ENCODE measurements around the gene HTRA1. TPM values are rescaled to one million over a fixed set of nuclear protein-coding genes. Genes with fewer than 3 reads are reported as not detected.

Gene HTRA1
- 100 to 1,000 TPM; 116 to 347 (median 152) TPM for total RNA-seq

- intact Hi-C loops (cut with DNase I; ENCODE audit: low total_unique reads), result no loop called here
- peak; percentile 49 to 61 for DNase-seq (ENCODE audit: low spot score in 2 of 2)
- TF ChIP-seq POLR2AphosphoS5 (IDR thresholded peaks at IDR 0.05) (no peak), CTCF (IDR thresholded peaks at IDR 0.05) (no peak), POLR2A (IDR thresholded peaks at IDR 0.05) (no peak)
Observed at GRCh38 chr10:122461367-122461728, at the start of gene HTRA1. HTRA1 (plus strand) TSS chr10:122461553; CDS start chr10:122461653, 100 bp downstream.

DNA sequence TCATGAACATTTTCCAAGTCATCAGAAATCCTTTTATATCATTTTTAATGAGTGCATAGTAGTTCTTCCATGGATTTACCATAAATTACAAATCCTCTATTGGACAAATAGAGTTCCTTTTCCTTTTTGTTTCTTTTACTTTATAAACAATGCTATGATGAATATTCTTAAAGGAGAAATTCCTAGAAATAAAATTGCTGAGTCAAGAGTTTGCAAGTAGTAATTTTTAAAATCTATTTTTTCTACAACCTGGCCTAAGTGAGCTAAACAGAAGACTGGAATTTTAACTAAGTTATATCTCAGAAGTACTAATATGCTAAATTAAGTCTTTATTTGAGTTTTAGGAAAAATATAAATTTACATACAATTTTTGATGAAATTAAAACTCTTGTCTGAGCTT, 48.0 kb upstream of the HTRA1 start:
- Histone ChIP-seq H3K36me3 (no peaks in the 10 kb centered on the region), H3K27me3 (no peaks in the 10 kb centered on the region), H3K27ac (no peak overlapping the region), H3K4me3 (no peak overlapping the region), H3K4me1 (no peaks in the 10 kb centered on the region), H3K9me3 (no peaks in the 10 kb centered on the region)
- intact Hi-C loops (cut with DNase I; ENCODE audit: low total_unique reads), result no loop called here
- DNase-seq (ENCODE audit: low spot score in 2 of 2), result no peak
- TF ChIP-seq POLR2AphosphoS5 (IDR thresholded peaks at IDR 0.05), result no peak
- TF ChIP-seq POLR2A (IDR thresholded peaks at IDR 0.05), result no peak
- TF ChIP-seq CTCF (IDR thresholded peaks at IDR 0.05), result no peak

More at GRCh38 chr10:122461367-122461728, at the start of gene HTRA1:
- Histone ChIP-seq H3K27me3 (no peaks in the 10 kb centered on the region), H3K9me3 (no peaks in the 10 kb centered on the region), H3K36me3 (no peaks in the 10 kb centered on the region), H3K4me3 (peak within 1 kb of the TSS; percentile 72 to 91 (median 81)), H3K4me1 (peaks cover 4 to 6% of the 10 kb centered on the region in 2 donors), H3K27ac (peak within 1 kb of the TSS; percentile 75 to 76)

DNA sequence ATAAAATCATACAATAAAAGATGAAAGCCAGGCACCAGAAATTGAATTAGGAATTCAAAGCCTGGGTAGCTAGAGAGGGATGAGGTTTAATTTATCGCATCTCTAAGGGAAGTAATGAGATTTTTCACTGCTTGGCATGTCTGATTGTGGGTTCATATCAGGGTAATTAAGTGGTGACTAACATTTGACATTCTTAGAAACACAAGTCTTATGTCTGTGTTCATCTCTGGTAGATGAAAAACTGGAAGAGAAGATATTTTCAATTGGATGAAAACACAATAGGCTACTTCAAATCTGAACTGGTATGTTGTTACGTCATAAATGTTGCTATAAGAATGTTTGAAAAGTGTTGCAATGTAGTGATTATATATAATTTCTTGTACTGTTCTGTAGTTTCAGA, 43.7 kb upstream of the HTRA1 start:
- no peaks in the 10 kb centered on the region for H3K9me3 ChIP-seq
- no peaks in the 10 kb centered on the region for H3K27me3 ChIP-seq
- no peak overlapping the region for H3K27ac ChIP-seq
- no peak for TF ChIP-seq POLR2A (IDR thresholded peaks at IDR 0.05)
- TF ChIP-seq CTCF (IDR thresholded peaks at IDR 0.05), result no peak
- no peak for TF ChIP-seq POLR2AphosphoS5 (IDR thresholded peaks at IDR 0.05)
- no peaks in the 10 kb centered on the region for H3K36me3 ChIP-seq
- H3K4me1 ChIP-seq, result no peaks in the 10 kb centered on the region
- intact Hi-C loops (cut with DNase I; ENCODE audit: low total_unique reads), result loop anchor here (2.0 kb wide), 1 partner anchor 35 kb away; no protein-coding TSS in a partner anchor
- H3K4me3 ChIP-seq, result no peak overlapping the region
- no peak for DNase-seq (ENCODE audit: low spot score in 2 of 2)

GRCh38 chr10:122419016-122419415, 42.3 kb upstream of the HTRA1 start:
- no peaks in the 10 kb centered on the region for H3K36me3 ChIP-seq
- intact Hi-C loops (cut with DNase I; ENCODE audit: low total_unique reads), result loop anchor here (2.0 kb wide), 1 partner anchor 34 kb away; no protein-coding TSS in a partner anchor
- no peak overlapping the region for H3K4me3 ChIP-seq
- TF ChIP-seq POLR2A (IDR thresholded peaks at IDR 0.05) (no peak), POLR2AphosphoS5 (IDR thresholded peaks at IDR 0.05) (no peak), CTCF (IDR thresholded peaks at IDR 0.05) (no peak)
- no peaks in the 10 kb centered on the region for H3K27me3 ChIP-seq
- no peaks in the 10 kb centered on the region for H3K9me3 ChIP-seq
- no peaks in the 10 kb centered on the region for H3K4me1 ChIP-seq
- H3K27ac ChIP-seq, result no peak overlapping the region
- DNase-seq (ENCODE audit: low spot score in 2 of 2), result no peak

GRCh38 chr10:122419876-122420623, 41.3 kb upstream of the HTRA1 start:
- TF ChIP-seq POLR2AphosphoS5 (IDR thresholded peaks at IDR 0.05) (no peak), POLR2A (IDR thresholded peaks at IDR 0.05) (no peak), CTCF (IDR thresholded peaks at IDR 0.05) (no peak)
- no peaks in the 10 kb centered on the region for H3K27me3 ChIP-seq
- no peak overlapping the region for H3K4me3 ChIP-seq
- intact Hi-C loops (cut with DNase I; ENCODE audit: low total_unique reads), result loop anchor here (2.0 kb wide), 1 partner anchor 33 kb away; no protein-coding TSS in a partner anchor
- no peak overlapping the region for H3K27ac ChIP-seq
- no peaks in the 10 kb centered on the region for H3K9me3 ChIP-seq
- H3K36me3 ChIP-seq, result no peaks in the 10 kb centered on the region
- DNase-seq (ENCODE audit: low spot score in 2 of 2), result no peak
- H3K4me1 ChIP-seq, result no peaks in the 10 kb centered on the region

Data from breast epithelium (tissue), 4 donors.